Nephron progenitor cell (in vitro differentiated cells): Measurements from ENCODE around the gene IQCF5.

Experiments
- DNase-seq: peaks from one replicate; pipeline ENCODE4 v3.0.0; 2021
- H3K27ac Mint-ChIP-seq: 2 replicates; pipeline ENCODE4 v1.8.0; 2021; ENCODE audit warnings: mild to moderate bottlenecking, moderate library complexity, mixed read lengths
- H3K27me3 Mint-ChIP-seq: 2 replicates; pipeline ENCODE4 v1.8.0; 2021; ENCODE audit warnings: mild to moderate bottlenecking, low read depth, mixed read lengths; ENCODE audit not compliant: poor library complexity
- H3K36me3 Mint-ChIP-seq: 2 replicates; pipeline ENCODE4 v1.8.0; 2021; ENCODE audit warnings: low read depth, mixed read lengths
- H3K4me1 Mint-ChIP-seq: 2 replicates; pipeline ENCODE4 v1.8.0; 2021; ENCODE audit warnings: mixed read lengths
- H3K4me3 Mint-ChIP-seq: 2 replicates; pipeline ENCODE4 v1.8.0; 2021; ENCODE audit warnings: mild to moderate bottlenecking, moderate library complexity, mixed read lengths
- H3K9me3 Mint-ChIP-seq: 2 replicates; pipeline ENCODE4 v1.8.0; 2021; ENCODE audit warnings: mild to moderate bottlenecking, moderate library complexity, mixed read lengths
- TF ChIP-seq, protein P1 (sequence below): fragments of 200-600 bp; sonication (generic); IDR thresholded peaks from 2 replicates; pipeline ENCODE4 v1.5.0; 2021; ENCODE audit warnings: antibody characterized with exemption

IQCF5 gene

GRCh38 chr3:51828297-51828696 is 47.1 kb downstream of the IQCF5 start:
- Mint-ChIP-seq H3K27me3 (peaks cover 26% of the 10 kb centered on the region), H3K4me3 (no peak overlapping the region), H3K36me3 (no peaks in the 10 kb centered on the region), H3K4me1 (no peaks in the 10 kb centered on the region), H3K9me3 (peaks cover 27% of the 10 kb centered on the region), H3K27ac (no peak overlapping the region)
- no peak for DNase-seq
- TF ChIP-seq, protein P1, sequence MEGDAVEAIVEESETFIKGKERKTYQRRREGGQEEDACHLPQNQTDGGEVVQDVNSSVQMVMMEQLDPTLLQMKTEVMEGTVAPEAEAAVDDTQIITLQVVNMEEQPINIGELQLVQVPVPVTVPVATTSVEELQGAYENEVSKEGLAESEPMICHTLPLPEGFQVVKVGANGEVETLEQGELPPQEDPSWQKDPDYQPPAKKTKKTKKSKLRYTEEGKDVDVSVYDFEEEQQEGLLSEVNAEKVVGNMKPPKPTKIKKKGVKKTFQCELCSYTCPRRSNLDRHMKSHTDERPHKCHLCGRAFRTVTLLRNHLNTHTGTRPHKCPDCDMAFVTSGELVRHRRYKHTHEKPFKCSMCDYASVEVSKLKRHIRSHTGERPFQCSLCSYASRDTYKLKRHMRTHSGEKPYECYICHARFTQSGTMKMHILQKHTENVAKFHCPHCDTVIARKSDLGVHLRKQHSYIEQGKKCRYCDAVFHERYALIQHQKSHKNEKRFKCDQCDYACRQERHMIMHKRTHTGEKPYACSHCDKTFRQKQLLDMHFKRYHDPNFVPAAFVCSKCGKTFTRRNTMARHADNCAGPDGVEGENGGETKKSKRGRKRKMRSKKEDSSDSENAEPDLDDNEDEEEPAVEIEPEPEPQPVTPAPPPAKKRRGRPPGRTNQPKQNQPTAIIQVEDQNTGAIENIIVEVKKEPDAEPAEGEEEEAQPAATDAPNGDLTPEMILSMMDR, result no peak
